ENCODE results near the gene MYO15A. TPM values are rescaled to one million over a fixed set of nuclear protein-coding genes. Genes with fewer than 3 reads are reported as not detected.

MYO15A gene
- total and polyA plus RNA-seq, 2 of the 4 experiments (the other 2 are of a cell fraction) = 0.18 to 1.1 TPM

- H2AK5ac ChIP-seq (ENCODE audit: low read depth, low read length) = peak within 1 kb of the TSS; percentile 93
- H4K5ac ChIP-seq (ENCODE audit: low read depth, low read length) = peak within 1 kb of the TSS; percentile 95
- peak within 1 kb of the TSS; percentile 52 for H3K27ac ChIP-seq (ENCODE audit: insufficient read depth, low read length)
- no peak within 1 kb of the TSS for H2BK20ac ChIP-seq (ENCODE audit: low read depth, low read length)
- peaks cover 8% of the 10 kb centered on the region; the same call in 1 of the 2 replicates for H3K9me1 ChIP-seq (ENCODE audit: insufficient read depth, low read length)
- H3K4me3 ChIP-seq (ENCODE audit: insufficient read depth, low read depth, low read length) = peak within 1 kb of the TSS; percentile 78
- H2AK9ac ChIP-seq (replicated peaks; ENCODE audit: low read depth, low read length, poor library complexity) = peak within 1 kb of the TSS; percentile 94
- in situ Hi-C loops (cut with MboI; ENCODE audit: low sequenced_read_pairs) = no loop called here
- BruUV-seq (replicated peaks) = no TSS peak
- peak within 1 kb of the TSS; percentile 84 to 98 for H4K8ac ChIP-seq (ENCODE audit: low read depth in 2 of 2, low read length in 2 of 2)
- dilution Hi-C loops (cut with HindIII; ENCODE audit: low sequenced_read_pairs, unreplicated experiment) = no loop called here
- H3K9me3 ChIP-seq (ENCODE audit: control insufficient read depth, insufficient read depth, low read length) = no peaks in the 10 kb centered on the region
- ChIA-PET CTCF (no interaction called here), POLR2A (ENCODE audit: unreplicated experiment) (no interaction called here)
- peak within 1 kb of the TSS; percentile 86 for H3K14ac ChIP-seq (replicated peaks; ENCODE audit: low read depth, low read length)
- 1% methylated on average over 27 of the region's 52 CpGs; no CpG with 5 or more reads in 1 of the 2 experiments for WGBS, 2 experiments (ENCODE audit: extremely low coverage in 2 of 2, insufficient read length in 1 of 2)
- no peaks in the 10 kb centered on the region for H3K27me3 ChIP-seq (ENCODE audit: control insufficient read depth, insufficient read depth, low read length)
- H2AFZ ChIP-seq (replicated peaks; ENCODE audit: low read length, poor library complexity) = peak within 1 kb of the TSS; percentile 92
- peak within 1 kb of the TSS; percentile 86 for H3K23ac ChIP-seq (ENCODE audit: low read depth, low read length)
- H3K4ac ChIP-seq (ENCODE audit: low read depth, low read length) = peak within 1 kb of the TSS; percentile 86
- peaks cover 7% of the 10 kb centered on the region for H3K4me1 ChIP-seq (ENCODE audit: control insufficient read depth, insufficient read depth, low read length)
- H2BK120ac ChIP-seq (ENCODE audit: low read depth, low read length) = peak within 1 kb of the TSS; percentile 36; the same call in 1 of the 2 replicates
- H4K91ac ChIP-seq (ENCODE audit: insufficient read depth, low read depth, low read length) = peak within 1 kb of the TSS; percentile 95
- peak within 1 kb of the TSS; percentile 96 for H3K4me2 ChIP-seq (ENCODE audit: low read depth, low read length)
- no peak within 1 kb of the TSS for H2BK15ac ChIP-seq (ENCODE audit: low read depth, low read length)
- peak; percentile 89 for DNase-seq
- H4K20me1 ChIP-seq (ENCODE audit: insufficient read depth, low read length) = peaks cover 7% of the 10 kb centered on the region; the same call in 1 of the 2 replicates
- peaks cover 3% of the 10 kb centered on the region for H3K36me3 ChIP-seq (ENCODE audit: control insufficient read depth, insufficient read depth, low read length)
- peak within 1 kb of the TSS; percentile 73 for H3K9ac ChIP-seq (ENCODE audit: low read depth, low read length)
- peak within 1 kb of the TSS; percentile 57 for H2BK5ac ChIP-seq (ENCODE audit: low read depth, low read length, poor library complexity, severe bottlenecking)
- peak; percentile 98 for ATAC-seq (ENCODE audit: low read depth)
- intact Hi-C loops (cut with micrococcal nuclease) = no loop called here
- H3K18ac ChIP-seq (ENCODE audit: low read depth, low read length) = peak within 1 kb of the TSS; percentile 69
- H3K56ac ChIP-seq (ENCODE audit: extremely low read depth, insufficient read depth, low read length) = peak within 1 kb of the TSS; percentile 52; the same call in 1 of the 2 replicates
- H3K79me1 ChIP-seq (ENCODE audit: low read depth in 1 of 2, low read length in 2 of 2) = peaks cover 19 to 41% of the 10 kb centered on the region in 2 experiments
- TF ChIP-seq BHLHE40 (IDR thresholded peaks at IDR 0.05; ENCODE audit: low read depth, low read length) (no peak), RCOR1 (IDR thresholded peaks at IDR 0.05; ENCODE audit: insufficient replicate concordance, low read length) (peak; percentile 98), USF2 (IDR thresholded peaks at IDR 0.05; ENCODE audit: low read depth, low read length) (no peak), ELK1 (IDR thresholded peaks at IDR 0.05; ENCODE audit: borderline replicate concordance, low read depth, low read length) (no peak), CHD1 (IDR thresholded peaks at IDR 0.05; ENCODE audit: low read depth, low read length) (peak; percentile 69; the same call in 1 of the 2 replicates), MXI1 (IDR thresholded peaks at IDR 0.05; ENCODE audit: borderline replicate concordance, low read depth, low read length) (peak; percentile 93), NFE2L2 (IDR thresholded peaks at IDR 0.05; ENCODE audit: low read depth, low read length) (peak; percentile 15; the same call in 1 of the 2 replicates), FOS (IDR thresholded peaks at IDR 0.05; ENCODE audit: low read depth, low read length) (peak; percentile 27; the same call in 1 of the 2 replicates), MAFK (IDR thresholded peaks at IDR 0.05; ENCODE audit: low read depth, low read length) (no peak), RFX5 (IDR thresholded peaks at IDR 0.05; ENCODE audit: low read depth, low read length) (no peak), CEBPB (IDR thresholded peaks at IDR 0.05; ENCODE audit: low read depth, low read length) (no peak), POLR2A (IDR thresholded peaks at IDR 0.05; ENCODE audit: low read depth, low read length) (peak; percentile 84)
- TF ChIP-seq, protein P1, sequence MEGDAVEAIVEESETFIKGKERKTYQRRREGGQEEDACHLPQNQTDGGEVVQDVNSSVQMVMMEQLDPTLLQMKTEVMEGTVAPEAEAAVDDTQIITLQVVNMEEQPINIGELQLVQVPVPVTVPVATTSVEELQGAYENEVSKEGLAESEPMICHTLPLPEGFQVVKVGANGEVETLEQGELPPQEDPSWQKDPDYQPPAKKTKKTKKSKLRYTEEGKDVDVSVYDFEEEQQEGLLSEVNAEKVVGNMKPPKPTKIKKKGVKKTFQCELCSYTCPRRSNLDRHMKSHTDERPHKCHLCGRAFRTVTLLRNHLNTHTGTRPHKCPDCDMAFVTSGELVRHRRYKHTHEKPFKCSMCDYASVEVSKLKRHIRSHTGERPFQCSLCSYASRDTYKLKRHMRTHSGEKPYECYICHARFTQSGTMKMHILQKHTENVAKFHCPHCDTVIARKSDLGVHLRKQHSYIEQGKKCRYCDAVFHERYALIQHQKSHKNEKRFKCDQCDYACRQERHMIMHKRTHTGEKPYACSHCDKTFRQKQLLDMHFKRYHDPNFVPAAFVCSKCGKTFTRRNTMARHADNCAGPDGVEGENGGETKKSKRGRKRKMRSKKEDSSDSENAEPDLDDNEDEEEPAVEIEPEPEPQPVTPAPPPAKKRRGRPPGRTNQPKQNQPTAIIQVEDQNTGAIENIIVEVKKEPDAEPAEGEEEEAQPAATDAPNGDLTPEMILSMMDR (conservative IDR thresholded peaks at IDR 0.05; ENCODE audit: low read depth, low read length) = 0 out of 2 replicates have a peak, but pooled peaks have one; percentile 23
Observed at GRCh38 chr17:18087610-18088491, 20.7 kb upstream of the MYO15A start, which contains the start of gene DRG2. TSS of gene DRG2 (plus strand) at chr17:18087948. CDS start at chr17:18088024, 76 bp downstream.
